K562 (cell line): ENCODE measurements around the gene ZFP64. TPM values are rescaled to one million over a fixed set of nuclear protein-coding genes. Genes with fewer than 3 reads are reported as not detected.

Experiments used
- AFF4 ChIP-seq: sonication (generic); formaldehyde crosslinking; IDR thresholded peaks from 2 replicates; pipeline ENCODE4 v1.8.0; 2023; ENCODE audit warnings: mild to moderate bottlenecking, missing genetic modification reagents
- GTF2A2 ChIP-seq: IDR thresholded peaks from 2 replicates; pipeline ENCODE4 v1.6.1; 2016; ENCODE audit warnings: mild to moderate bottlenecking, missing genetic modification characterization, missing compliant biosample characterization
- HDGF ChIP-seq: fragments of 450-650 bp; IDR thresholded peaks from 2 replicates; pipeline ENCODE4 v1.6.1; 2016
- KAT2B ChIP-seq: IDR thresholded peaks from one replicate; pipeline ENCODE4 v1.6.1; 2012; ENCODE audit warnings: low read depth, mild to moderate bottlenecking, control low read depth, inconsistent platforms, low read length, moderate library complexity
- MXI1 ChIP-seq: IDR thresholded peaks from 2 replicates; pipeline ENCODE4 v1.6.1; 2011; ENCODE audit warnings: low read depth, mild to moderate bottlenecking, improper control_type of control experiment, low read length
- NR2F6 ChIP-seq: fragments of 450-650 bp; formaldehyde crosslinking; IDR thresholded peaks from 2 replicates; pipeline ENCODE4 v1.4.0; 2020; ENCODE audit warnings: mild to moderate bottlenecking
- PBX2 ChIP-seq, 2 experiments: IDR thresholded peaks in 1 of 2; conservative IDR thresholded peaks in 1 of 2; 2 replicates each; pipeline ENCODE4 v1.6.1; 2016; ENCODE audit warnings: low read depth in 2 of 2, mild to moderate bottlenecking in 1 of 2, missing compliant biosample characterization in 1 of 2, missing genetic modification characterization in 1 of 2, moderate library complexity in 1 of 2
- POLR3A ChIP-seq: IDR thresholded peaks from 2 replicates; pipeline ENCODE4 v1.6.1; 2011; ENCODE audit warnings: borderline replicate concordance, mild to moderate bottlenecking, moderate library complexity; ENCODE audit not compliant: insufficient read length, insufficient read depth; ENCODE audit errors: extremely low read depth
- PREB ChIP-seq: sonication (generic); formaldehyde crosslinking; IDR thresholded peaks from 2 replicates; pipeline ENCODE4 v1.8.1; 2023; ENCODE audit warnings: mild to moderate bottlenecking, missing genetic modification reagents
- PRPF4 ChIP-seq: fragments of 200-400 bp; formaldehyde crosslinking; IDR thresholded peaks from one replicate; pipeline ENCODE4 v1.6.1; 2017; ENCODE audit warnings: low read length, low read depth, mild to moderate bottlenecking; ENCODE audit not compliant: insufficient read depth, poor library complexity, severe bottlenecking
- THAP7 ChIP-seq: fragments of 250-450 bp; sonication (Bioruptor Pico); IDR thresholded peaks from 2 replicates; pipeline ENCODE4 v1.5.0; 2021
- ZBTB2 ChIP-seq: fragments of 450-650 bp; IDR thresholded peaks from 2 replicates; pipeline ENCODE4 v1.6.1; 2016; ENCODE audit warnings: antibody characterized with exemption
- ZBTB5 ChIP-seq: fragments of 450-650 bp; IDR thresholded peaks from 2 replicates; pipeline ENCODE4 v1.6.1; 2017; ENCODE audit warnings: antibody characterized with exemption
- polyA plus RNA-seq, 8 experiments: library from polyadenylated mRNA; depleted of rRNA in 4 of 8; stranded (reverse) in 5 of 8; unstranded in 3 of 8; fragments of >200 nt; fragmentation: Nextera tagmentation in 2 of 8; fragmentation: Illumina TruSeq in 1 of 8; extraction: Ambion mirVana in 2 of 8; extraction: Trizol in 1 of 8; gene quantifications; 2 replicates each; pipeline versions ENCODE4 v1.2.1 to v1.2.3, GENCODE V29; 2011 to 2014; ENCODE audit warnings: inconsistent platforms in 1 of 8, missing spikeins in 1 of 8
- total RNA-seq, 7 experiments: library from RNA; depleted of rRNA in 6 of 7; stranded (reverse); fragments of >200 nt in 6 of 7; fragmentation: Illumina TruSeq in 2 of 7; extraction: Trizol in 2 of 7; gene quantifications; 2 replicates each; pipeline versions ENCODE4 v1.2.1 to v1.2.3, GENCODE V29; 2011 to 2021; ENCODE audit warnings: low replicate concordance in 1 of 7

The ZFP64 gene
- total and polyA plus RNA-seq, 9 of the 15 experiments (the other 6 are each of a cell fraction or from before 2014, with no cell fraction given), result 1.4 to 13.4 (median 7.0) TPM

- TF ChIP-seq AFF4 (CRISPR knock-in tag), result no peak
- no peak for TF ChIP-seq ZBTB5
- TF ChIP-seq NR2F6 (CRISPR knock-in tag), result no peak
- TF ChIP-seq THAP7 (CRISPR knock-in tag), result no peak
- no peak for TF ChIP-seq PRPF4
- TF ChIP-seq KAT2B, result no peak
- no peak for TF ChIP-seq PBX2 (CRISPR knock-in tag; IDR thresholded peaks at IDR 0.05; ENCODE audit: low read depth)
- no peak for TF ChIP-seq PBX2 (tag; conservative IDR thresholded peaks at IDR 0.05; ENCODE audit: low read depth)
- no peak for TF ChIP-seq PREB (CRISPR knock-in tag)
- no peak for TF ChIP-seq ZBTB2
- TF ChIP-seq GTF2A2, result no peak
- no peak for TF ChIP-seq MXI1
- no peak for TF ChIP-seq HDGF
- no peak for TF ChIP-seq POLR3A
Measured at GRCh38 chr20:52191916-52192718, 538 bp upstream of the ZFP64 start (continued).
